Common myeloid progenitor, CD34-positive (primary cell): ENCODE data around the gene RAB3A.

Experiments
- CTCF ChIA-PET: fragments of 350-600 bp; sonication (Branson Sonifier 250); formaldehyde crosslinking; loops from one replicate; lab custom pipeline; 2021; ENCODE audit warnings: antibody characterized with exemption; lab: Charles Lee
- POLR2A ChIA-PET: fragments of 350-600 bp; sonication (Branson Sonifier 250); formaldehyde crosslinking; loops from one replicate; lab custom pipeline; 2021; ENCODE audit warnings: antibody characterized with exemption; lab: Charles Lee
- DNase-seq, 3 donors: peaks; one replicate each; pipeline versions ENCODE4 v3.0.0 to v3.0.0-alpha.2; 2013
- H3K27ac ChIP-seq, 2 experiments: 1 replicate in 1 of 2; 2 replicates in 1 of 2; pipeline ENCODE4 v1.7.0; 2013; ENCODE audit warnings: inconsistent platforms in 2 of 2, low read length in 2 of 2, mild to moderate bottlenecking in 2 of 2, low read depth in 1 of 2, moderate library complexity in 1 of 2; ENCODE audit not compliant: severe bottlenecking in 2 of 2, insufficient read depth in 1 of 2, poor library complexity in 1 of 2
- H3K27me3 ChIP-seq, 5 experiments: replicated peaks in 2 of 5; 1 replicate in 3 of 5; 2 replicates in 2 of 5; pipeline versions ENCODE4 v1.6.1 to v1.7.0; 2013; ENCODE audit warnings: low read length in 4 of 5, mild to moderate bottlenecking in 2 of 5, moderate library complexity in 2 of 5, inconsistent platforms in 1 of 5; ENCODE audit not compliant: insufficient read depth in 5 of 5, control insufficient read depth in 4 of 5
- H3K36me3 ChIP-seq, 4 experiments: 1 replicate in 2 of 4; 2 replicates in 2 of 4; pipeline versions ENCODE4 v1.6.1 to v1.7.0; 2013; ENCODE audit warnings: low read length in 3 of 4, control low read depth in 1 of 4, mild to moderate bottlenecking in 1 of 4; ENCODE audit not compliant: control insufficient read depth in 4 of 4, insufficient read depth in 4 of 4
- H3K4me1 ChIP-seq, 4 experiments: 1 replicate in 3 of 4; 2 replicates in 1 of 4; pipeline versions ENCODE4 v1.6.1 to v1.7.1; 2013; ENCODE audit warnings: low read length in 3 of 4, mild to moderate bottlenecking in 3 of 4, control low read depth in 1 of 4, inconsistent platforms in 1 of 4, moderate library complexity in 1 of 4; ENCODE audit not compliant: control insufficient read depth in 4 of 4, insufficient read depth in 4 of 4; ENCODE audit errors: control extremely low read depth in 1 of 4
- H3K4me3 ChIP-seq, 7 experiments: 1 replicate in 4 of 7; 2 replicates in 3 of 7; pipeline versions ENCODE4 v1.5.1 to v1.7.0; 2013; ENCODE audit warnings: mild to moderate bottlenecking in 7 of 7, low read length in 6 of 7, moderate library complexity in 6 of 7, inconsistent platforms in 2 of 7, low read depth in 2 of 7, control low read depth in 1 of 7; ENCODE audit not compliant: insufficient read depth in 4 of 7, control insufficient read depth in 1 of 7; ENCODE audit errors: extremely low read depth in 1 of 7
- H3K9me3 ChIP-seq, 5 experiments: 1 replicate in 4 of 5; 2 replicates in 1 of 5; pipeline versions ENCODE4 v1.6.1 to v1.7.1; 2013; ENCODE audit warnings: low read length in 4 of 5, mild to moderate bottlenecking in 2 of 5, inconsistent platforms in 1 of 5, low read depth in 1 of 5, moderate library complexity in 1 of 5; ENCODE audit not compliant: control insufficient read depth in 4 of 5, insufficient read depth in 2 of 5; ENCODE audit errors: control extremely low read depth in 1 of 5
- WGBS: methylation state at CpG from one replicate; pipeline ENCODE4 v1.1.5; 2013; ENCODE audit not compliant: insufficient coverage; 5-methylcytosine and 5-hydroxymethylcytosine counted together

Gene RAB3A

GRCh38 chr19:18156268-18156667 is 47.6 kb downstream of the RAB3A start:
- WGBS, result 97% methylated on average over 4 of the region's 6 CpGs
- H3K4me3 ChIP-seq, result peak overlapping the region in 2 of 7 experiments; percentile 8 to 28
- DNase-seq, result no peak
- peak overlapping the region in 1 of 2 experiments; percentile 71 for H3K27ac ChIP-seq
- peaks cover 0 to 61% (median 45%) of the 10 kb centered on the region in 4 experiments for H3K4me1 ChIP-seq
- ChIA-PET CTCF (interaction anchor here (1.5 kb wide), 1 partner anchor 11 kb away, joined by 7 read pairs; no protein-coding TSS in a partner anchor), POLR2A (no interaction called here)
- H3K27me3 ChIP-seq, result no peaks in the 10 kb centered on the region
- H3K36me3 ChIP-seq, result peaks cover 0 to 34% (median 12%) of the 10 kb centered on the region in 4 experiments
- H3K9me3 ChIP-seq, result no peaks in the 10 kb centered on the region

GRCh38 chr19:18155095-18156087 is 48.5 kb downstream of the RAB3A start:
- ChIA-PET CTCF (interaction anchor here (0.7 to 1.5 kb wide), 5 partner anchors 10 to 85 kb away, joined by 3 to 7 read pairs (median 3); no protein-coding TSS in a partner anchor), POLR2A (no interaction called here)
- Histone ChIP-seq H3K36me3 (peaks cover 0 to 35% (median 11%) of the 10 kb centered on the region in 4 experiments), H3K9me3 (no peaks in the 10 kb centered on the region), H3K4me3 (no peak overlapping the region), H3K27me3 (no peaks in the 10 kb centered on the region), H3K27ac (peak overlapping the region in 1 of 2 experiments; percentile 71), H3K4me1 (peaks cover 0 to 56% (median 38%) of the 10 kb centered on the region in 4 experiments)
- WGBS, result 98% methylated on average over 22 of the region's 43 CpGs
- DNase-seq, result peak in 1 of 3 donors; percentile 26

- H3K4me3 ChIP-seq, result peak overlapping the region; percentile 61 to 92 (median 81)
- peaks cover 0 to 52% (median 36%) of the 10 kb centered on the region in 4 experiments for H3K4me1 ChIP-seq
- 2% methylated on average over 37 of the region's 38 CpGs for WGBS
- ChIA-PET POLR2A (no interaction called here), CTCF (interaction anchor here (1.5 kb wide), 1 partner anchor 13 kb away, joined by 4 read pairs; no protein-coding TSS in a partner anchor)
- no peaks in the 10 kb centered on the region for H3K27me3 ChIP-seq
- H3K27ac ChIP-seq, result peak overlapping the region; percentile 54 to 99
- peak in 1 of 3 donors; percentile 36 for DNase-seq
- peaks cover 0 to 40% (median 10%) of the 10 kb centered on the region in 4 experiments for H3K36me3 ChIP-seq
- H3K9me3 ChIP-seq, result no peaks in the 10 kb centered on the region
These were observed 50.2 kb downstream of the RAB3A start for GRCh38 chr19:18153556-18154134.

GRCh38 chr19:18152817-18153555 is 50.9 kb downstream of the RAB3A start, which contains the start of gene PIK3R2:
PIK3R2 (plus strand) TSS chr19:18153163; CDS start chr19:18155880, 2,717 bp downstream.
- H3K27ac ChIP-seq, result peak within 1 kb of the TSS; percentile 98 to 99
- H3K4me3 ChIP-seq, result peak within 1 kb of the TSS; percentile 66 to 92 (median 82)
- WGBS, result 0% methylated on average over 59 of the region's 86 CpGs
- no peaks in the 10 kb centered on the region for H3K27me3 ChIP-seq
- no peaks in the 10 kb centered on the region for H3K9me3 ChIP-seq
- H3K36me3 ChIP-seq, result peaks cover 0 to 37% (median 9%) of the 10 kb centered on the region in 4 experiments
- POLR2A ChIA-PET, result interaction anchor here (1.2 kb wide), 1 partner anchor 40 kb away, joined by 3 read pairs; the partner anchor contains the start of gene MPV17L2
- DNase-seq, result peak; percentile 98 to 99 (median 99)
- H3K4me1 ChIP-seq, result peaks cover 0 to 51% (median 36%) of the 10 kb centered on the region in 4 experiments
- CTCF ChIA-PET, result interaction anchor here (1.1 to 2.7 kb wide), 7 partner anchors 11 to 41 kb away, joined by 3 to 25 read pairs (median 5); no protein-coding TSS in a partner anchor

- Histone ChIP-seq H3K36me3 (peaks cover 0 to 38% (median 9%) of the 10 kb centered on the region in 4 experiments), H3K27me3 (no peaks in the 10 kb centered on the region), H3K4me3 (peak overlapping the region; percentile 66 to 92 (median 82)), H3K4me1 (peaks cover 0 to 46% (median 33%) of the 10 kb centered on the region in 4 experiments), H3K27ac (peak overlapping the region; percentile 98 to 99), H3K9me3 (no peaks in the 10 kb centered on the region)
- POLR2A ChIA-PET, result interaction anchor here (0.6 to 1.2 kb wide), 2 partner anchors 40 to 178 kb away, joined by 3 read pairs; partner anchors contain the start of gene MPV17L2
- WGBS, result under 1% methylated on average over 22 of the region's 22 CpGs
- CTCF ChIA-PET, result interaction anchor here (1.1 to 2.7 kb wide), 7 partner anchors 11 to 40 kb away, joined by 3 to 25 read pairs (median 5); no protein-coding TSS in a partner anchor
- DNase-seq, result peak; percentile 99 to 100 (median 99)
These were observed 51.4 kb downstream of the RAB3A start for GRCh38 chr19:18152442-18152816.
